Peyer's patch (tissue), 4 donors: ENCODE data around the gene EXOC3.
"Not testable (repeated sequence)": the region's sequence is repeated elsewhere in the genome, so short reads cannot be mapped to it uniquely, and the experiment has no call there.

ENCODE experiments used
- POLR2A ChIP-seq, 2 donors: fragments of 450-650 bp; IDR thresholded peaks; one replicate each; pipeline ENCODE4 v1.5.1; 2017; ENCODE audit warnings: antibody characterized with exemption in 2 of 2, mild to moderate bottlenecking in 2 of 2, moderate library complexity in 2 of 2
- TF ChIP-seq, protein P1 (sequence below), 6 experiments: fragments of 450-650 bp in 4 of 6; fragments of 200-600 bp in 2 of 6; sonication (generic) in 1 of 6; IDR thresholded peaks; one replicate each; pipeline ENCODE4 v1.5.1; 2017 to 2019; ENCODE audit warnings: antibody characterized with exemption in 6 of 6, mild to moderate bottlenecking in 3 of 6, moderate library complexity in 1 of 6

DNA sequence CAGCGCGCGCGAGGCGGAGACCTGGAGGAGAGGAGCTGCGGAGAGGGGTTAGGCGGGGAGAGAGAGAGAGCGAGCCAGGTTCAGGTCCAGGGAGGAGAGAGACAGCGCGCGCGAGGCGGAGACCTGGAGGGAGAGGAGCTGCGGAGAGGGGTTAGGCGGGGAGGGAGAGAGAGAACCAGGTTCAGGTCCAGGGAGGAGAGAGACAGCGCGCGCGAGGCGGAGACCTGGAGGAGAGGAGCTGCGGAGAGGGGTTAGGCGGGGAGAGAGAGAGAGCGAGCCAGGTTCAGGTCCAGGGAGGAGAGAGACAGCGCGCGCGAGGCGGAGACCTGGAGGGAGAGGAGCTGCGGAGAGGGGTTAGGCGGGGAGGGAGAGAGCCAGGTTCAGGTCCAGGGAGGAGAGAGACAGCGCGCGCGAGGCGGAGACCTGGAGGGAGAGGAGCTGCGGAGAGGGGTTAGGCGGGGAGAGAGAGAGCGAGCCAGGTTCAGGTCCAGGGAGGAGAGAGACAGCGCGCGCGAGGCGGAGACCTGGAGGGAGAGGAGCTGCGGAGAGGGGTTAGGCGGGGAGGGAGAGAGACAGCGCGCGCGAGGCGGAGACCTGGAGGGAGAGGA is 31.4 kb downstream of the EXOC3 start:
- TF ChIP-seq, protein P1, sequence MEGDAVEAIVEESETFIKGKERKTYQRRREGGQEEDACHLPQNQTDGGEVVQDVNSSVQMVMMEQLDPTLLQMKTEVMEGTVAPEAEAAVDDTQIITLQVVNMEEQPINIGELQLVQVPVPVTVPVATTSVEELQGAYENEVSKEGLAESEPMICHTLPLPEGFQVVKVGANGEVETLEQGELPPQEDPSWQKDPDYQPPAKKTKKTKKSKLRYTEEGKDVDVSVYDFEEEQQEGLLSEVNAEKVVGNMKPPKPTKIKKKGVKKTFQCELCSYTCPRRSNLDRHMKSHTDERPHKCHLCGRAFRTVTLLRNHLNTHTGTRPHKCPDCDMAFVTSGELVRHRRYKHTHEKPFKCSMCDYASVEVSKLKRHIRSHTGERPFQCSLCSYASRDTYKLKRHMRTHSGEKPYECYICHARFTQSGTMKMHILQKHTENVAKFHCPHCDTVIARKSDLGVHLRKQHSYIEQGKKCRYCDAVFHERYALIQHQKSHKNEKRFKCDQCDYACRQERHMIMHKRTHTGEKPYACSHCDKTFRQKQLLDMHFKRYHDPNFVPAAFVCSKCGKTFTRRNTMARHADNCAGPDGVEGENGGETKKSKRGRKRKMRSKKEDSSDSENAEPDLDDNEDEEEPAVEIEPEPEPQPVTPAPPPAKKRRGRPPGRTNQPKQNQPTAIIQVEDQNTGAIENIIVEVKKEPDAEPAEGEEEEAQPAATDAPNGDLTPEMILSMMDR (IDR thresholded peaks at IDR 0.05) = not testable (repeated sequence)
- TF ChIP-seq POLR2A (IDR thresholded peaks at IDR 0.05) = not testable (repeated sequence)
